RCC 7860 (cell line): ENCODE data around the gene CD2AP.
"Not testable (repeated sequence)": the region's sequence is repeated elsewhere in the genome, so short reads cannot be mapped to it uniquely, and the experiment has no call there.

ENCODE experiments used
- DNase-seq: peaks from one replicate; pipeline ENCODE4 v3.0.0-alpha.2; 2015; ENCODE audit warnings: low spot score
- FAIRE-seq: peaks from 2 replicates; lab custom pipeline; 2012; peaks lifted over from hg19 to GRCh38; lab: Jason Lieb, UNC

CD2AP gene

GRCh38 chr6:47477497-47478232 is at the start of gene CD2AP:
TSS of gene CD2AP (plus strand) at chr6:47477789. CDS start at chr6:47478245, 456 bp downstream.
- DNase-seq (peak; percentile 71), FAIRE-seq (no peak)

GRCh38 chr6:47428288-47428687 is 49.3 kb upstream of the CD2AP start:
- FAIRE-seq (no peak), DNase-seq (no peak)

- no peak for FAIRE-seq
- DNase-seq: no peak
These were observed 48.6 kb upstream of the CD2AP start for GRCh38 chr6:47428746-47429664.

GRCh38 chr6:47434372-47435253 is 43.0 kb upstream of the CD2AP start:
- DNase-seq (no peak), FAIRE-seq (no peak)

- DNase-seq: no peak
- no peak for FAIRE-seq
These were observed 42.4 kb upstream of the CD2AP start for GRCh38 chr6:47435254-47435612.

GRCh38 chr6:47437592-47437991 is 40.0 kb upstream of the CD2AP start:
- no peak for DNase-seq
- FAIRE-seq: no peak

- no peak for FAIRE-seq
- no peak for DNase-seq
These were observed 38.9 kb upstream of the CD2AP start for GRCh38 chr6:47438481-47439347.

- FAIRE-seq: no peak
- DNase-seq: no peak
These were observed 38.3 kb upstream of the CD2AP start for GRCh38 chr6:47439348-47439668.

- DNase-seq: no peak
These were observed 36.9 kb upstream of the CD2AP start for GRCh38 chr6:47440719-47441118.

GRCh38 chr6:47444964-47445363 is 32.6 kb upstream of the CD2AP start:
- not testable (repeated sequence) for DNase-seq, FAIRE-seq

More at GRCh38 chr6:47440719-47441118, 36.9 kb upstream of the CD2AP start:
- no peak for FAIRE-seq

- FAIRE-seq (no peak), DNase-seq (no peak)
These were observed 30.8 kb upstream of the CD2AP start for GRCh38 chr6:47446669-47447330.

GRCh38 chr6:47447722-47448121 is 29.9 kb upstream of the CD2AP start:
- DNase-seq (no peak), FAIRE-seq (no peak)

GRCh38 chr6:47451162-47451561 is 26.4 kb upstream of the CD2AP start:
- FAIRE-seq: no peak
- no peak for DNase-seq

GRCh38 chr6:47452899-47453298 is 24.7 kb upstream of the CD2AP start:
- DNase-seq: no peak
- no peak for FAIRE-seq

GRCh38 chr6:47453372-47453936 is 24.1 kb upstream of the CD2AP start:
- FAIRE-seq (no peak), DNase-seq (no peak)

- FAIRE-seq (no peak), DNase-seq (no peak)
These were observed 22.7 kb upstream of the CD2AP start for GRCh38 chr6:47454713-47455396.

GRCh38 chr6:47455533-47456209 is 21.9 kb upstream of the CD2AP start:
- FAIRE-seq (no peak), DNase-seq (no peak)

GRCh38 chr6:47456536-47456975 is 21.0 kb upstream of the CD2AP start:
- DNase-seq: no peak
- no peak for FAIRE-seq
